Glutamatergic neuron (in vitro differentiated cells): ENCODE measurements around the gene MISP. TPM values are rescaled to one million over a fixed set of nuclear protein-coding genes. Genes with fewer than 3 reads are reported as not detected.
"Not testable (repeated sequence)": the region's sequence is repeated elsewhere in the genome, so short reads cannot be mapped to it uniquely, and the experiment has no call there.

Experiments
- DNase-seq: peaks from one replicate; pipeline ENCODE4 v3.0.0; 2022
- H3K27ac Mint-ChIP-seq: one replicate; pipeline ENCODE4 v1.8.0; 2020; ENCODE audit warnings: mild to moderate bottlenecking, mixed read lengths, inconsistent platforms; ENCODE audit not compliant: unreplicated experiment
- H3K27me3 Mint-ChIP-seq: one replicate; pipeline ENCODE4 v1.8.0; 2020; ENCODE audit warnings: mild to moderate bottlenecking, moderate library complexity, mixed read lengths, inconsistent platforms; ENCODE audit not compliant: unreplicated experiment
- H3K36me3 Mint-ChIP-seq: one replicate; pipeline ENCODE4 v1.8.0; 2020; ENCODE audit warnings: mild to moderate bottlenecking, mixed read lengths, inconsistent platforms; ENCODE audit not compliant: unreplicated experiment
- H3K4me1 Mint-ChIP-seq: one replicate; pipeline ENCODE4 v1.8.0; 2020; ENCODE audit warnings: mild to moderate bottlenecking, low read depth, mixed read lengths, inconsistent platforms; ENCODE audit not compliant: unreplicated experiment
- H3K4me3 Mint-ChIP-seq: one replicate; pipeline ENCODE4 v1.8.0; 2020; ENCODE audit warnings: mild to moderate bottlenecking, mixed read lengths, inconsistent platforms; ENCODE audit not compliant: unreplicated experiment
- H3K9me3 Mint-ChIP-seq: one replicate; pipeline ENCODE4 v1.8.0; 2020; ENCODE audit warnings: mild to moderate bottlenecking, moderate library complexity, mixed read lengths, inconsistent platforms; ENCODE audit not compliant: unreplicated experiment
- CTCF ChIP-seq: fragments of 200-600 bp; sonication (generic); IDR thresholded peaks from one replicate; pipeline ENCODE4 v1.5.0; 2021; ENCODE audit not compliant: partially characterized antibody, unreplicated experiment
- long read RNA-seq: library from polyadenylated mRNA; unstranded; transcript quantifications from one replicate; pipeline ENCODE4 v2.0.0, GENCODE V29; 2020; ENCODE audit not compliant: unreplicated experiment
- total RNA-seq: library from RNA; stranded (reverse); fragmentation: NEBNext Ultra II Directional; extraction: Animal tissue kit (Norgen Biotek cat#: 25700); gene quantifications from one replicate; pipeline ENCODE4 v1.2.1, GENCODE V29; 2021; ENCODE audit not compliant: unreplicated experiment

The MISP gene
- 1.1 TPM for total RNA-seq
- long read RNA-seq, partial matches to known transcripts, result 1 of 2 reads
- long read RNA-seq, other reads (novel, unspliced or antisense), result 1 of 2 reads

GRCh38 chr19:750640-751423, at the start of gene MISP:
TSS of gene MISP (plus strand) at chr19:751112. CDS start at chr19:756947, 5,835 bp downstream.
- H3K27me3 Mint-ChIP-seq, result peaks cover 9% of the 10 kb centered on the region
- no peak within 1 kb of the TSS for H3K4me3 Mint-ChIP-seq
- peaks cover 11% of the 10 kb centered on the region for H3K9me3 Mint-ChIP-seq
- peaks cover 4% of the 10 kb centered on the region for H3K4me1 Mint-ChIP-seq
- no peak for TF ChIP-seq CTCF
- DNase-seq, result no peak
- no peak within 1 kb of the TSS for H3K27ac Mint-ChIP-seq
- H3K36me3 Mint-ChIP-seq, result no peaks in the 10 kb centered on the region

- not testable (repeated sequence) for H3K36me3 Mint-ChIP-seq, DNase-seq, H3K27ac Mint-ChIP-seq, H3K27me3 Mint-ChIP-seq, H3K4me1 Mint-ChIP-seq, H3K9me3 Mint-ChIP-seq, H3K4me3 Mint-ChIP-seq
Observed at GRCh38 chr19:702847-703246, 48.1 kb upstream of the MISP start.

- no peak for TF ChIP-seq CTCF
Observed at GRCh38 chr19:703329-703650, 47.6 kb upstream of the MISP start.

GRCh38 chr19:703651-704446, 47.1 kb upstream of the MISP start:
- peaks cover 6% of the 10 kb centered on the region for H3K27me3 Mint-ChIP-seq
- H3K36me3 Mint-ChIP-seq, result no peaks in the 10 kb centered on the region
- DNase-seq, result peak; percentile 78
- peaks cover 5% of the 10 kb centered on the region for H3K9me3 Mint-ChIP-seq
- H3K4me1 Mint-ChIP-seq, result no peaks in the 10 kb centered on the region
- TF ChIP-seq CTCF, result no peak
- no peak overlapping the region for H3K27ac Mint-ChIP-seq
- no peak overlapping the region for H3K4me3 Mint-ChIP-seq

More at GRCh38 chr19:703329-703650, 47.6 kb upstream of the MISP start:
- no peak for DNase-seq
- Mint-ChIP-seq H3K4me1 (no peaks in the 10 kb centered on the region), H3K27ac (no peak overlapping the region), H3K4me3 (no peak overlapping the region), H3K9me3 (peaks cover 5% of the 10 kb centered on the region), H3K27me3 (peaks cover 6% of the 10 kb centered on the region), H3K36me3 (no peaks in the 10 kb centered on the region)

GRCh38 chr19:704447-704741, 46.5 kb upstream of the MISP start:
- no peak for DNase-seq
- H3K4me3 Mint-ChIP-seq, result no peak overlapping the region

More at GRCh38 chr19:704447-704741, 46.5 kb upstream of the MISP start:
- H3K27me3 Mint-ChIP-seq, result peaks cover 6% of the 10 kb centered on the region
- no peaks in the 10 kb centered on the region for H3K4me1 Mint-ChIP-seq
- H3K36me3 Mint-ChIP-seq, result no peaks in the 10 kb centered on the region
- no peak overlapping the region for H3K27ac Mint-ChIP-seq
- TF ChIP-seq CTCF, result no peak
- H3K9me3 Mint-ChIP-seq, result peaks cover 5% of the 10 kb centered on the region
